ENCODE results near the gene RXRA.

- no peak for TF ChIP-seq CTCF (IDR thresholded peaks at IDR 0.05)
- no peak for TF ChIP-seq POLR2A (IDR thresholded peaks at IDR 0.05)
Measured at GRCh38 chr9:134463280-134463679, 137.0 kb downstream of the RXRA start.

All from adrenal gland (tissue), 5 donors.